Stimulated activated naive CD8-positive, alpha-beta T cell treated with anti-CD3 and anti-CD28 coated beads, Interleukin-15, Interleukin-2, amounts not matched to agents 100 U/mL and 50 U/mL, for 24 hours (primary cell): ENCODE measurements around the gene NPY4R.
"Not testable (repeated sequence)": the region's sequence is repeated elsewhere in the genome, so short reads cannot be mapped to it uniquely, and the experiment has no call there.

ENCODE experiments used
- ATAC-seq: fragments of 150-1000 bp; cut with Tn5 transposase; one replicate; pipeline ENCODE4 v1.10.0; 2021
- DNase-seq: peaks from one replicate; pipeline ENCODE4 v3.0.0; 2021

Gene NPY4R

DNA sequence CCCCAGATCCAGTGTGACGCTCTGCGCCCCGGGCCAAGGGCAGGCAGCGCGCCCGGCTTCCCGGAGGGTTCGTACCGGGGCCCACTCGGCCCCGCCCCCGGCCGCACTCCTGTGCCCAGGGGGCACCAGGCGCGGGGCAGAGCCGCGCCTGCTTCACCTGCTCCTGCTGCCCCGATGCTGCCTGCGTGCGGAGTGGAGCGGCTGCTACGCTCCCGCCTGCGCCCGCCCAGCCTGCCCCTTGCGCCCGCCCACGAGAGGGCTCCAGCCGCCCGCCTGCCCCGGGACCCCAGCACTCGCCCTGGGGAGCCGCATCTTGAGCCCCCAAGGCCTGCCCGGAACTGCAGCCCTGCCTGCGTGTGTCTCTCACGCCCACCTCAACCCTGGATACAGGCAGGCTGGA lies at the start of gene NPY4R:
Gene NPY4R (minus strand): TSS at position 194 of the 400 bp plus-strand sequence. CDS start 3,323 bp downstream, outside the sequence.
- not testable (repeated sequence) for ATAC-seq, DNase-seq

- DNase-seq: no peak
- no peak for ATAC-seq
Measured at GRCh38 chr10:46515366-46515765, 49.6 kb upstream of the NPY4R start.

- no peak for DNase-seq
- no peak for ATAC-seq
Measured at GRCh38 chr10:46514899-46515298, 49.1 kb upstream of the NPY4R start.

DNA sequence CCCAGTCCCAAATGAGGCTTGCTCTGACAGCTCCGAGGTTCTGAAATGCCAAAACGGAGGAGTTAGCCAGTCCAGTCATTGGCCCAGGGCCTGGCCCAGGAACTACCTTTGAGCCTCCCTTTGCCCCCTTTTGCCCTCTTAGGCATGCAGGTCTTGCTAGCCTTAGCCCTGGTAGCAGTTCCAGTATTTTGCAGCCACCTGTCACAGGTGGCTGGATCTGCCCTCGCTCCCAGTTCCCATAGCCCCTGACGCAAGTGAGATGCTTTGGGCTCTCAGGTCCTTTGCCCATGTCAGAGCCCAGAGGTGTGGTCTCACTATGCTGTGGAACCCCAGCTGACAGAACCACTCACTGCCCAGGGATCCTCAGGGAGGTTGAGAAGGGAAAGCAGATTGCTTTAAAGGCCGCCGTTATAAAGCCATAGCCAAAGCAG lies 48.7 kb upstream of the NPY4R start:
- no peak for ATAC-seq
- no peak for DNase-seq

DNA sequence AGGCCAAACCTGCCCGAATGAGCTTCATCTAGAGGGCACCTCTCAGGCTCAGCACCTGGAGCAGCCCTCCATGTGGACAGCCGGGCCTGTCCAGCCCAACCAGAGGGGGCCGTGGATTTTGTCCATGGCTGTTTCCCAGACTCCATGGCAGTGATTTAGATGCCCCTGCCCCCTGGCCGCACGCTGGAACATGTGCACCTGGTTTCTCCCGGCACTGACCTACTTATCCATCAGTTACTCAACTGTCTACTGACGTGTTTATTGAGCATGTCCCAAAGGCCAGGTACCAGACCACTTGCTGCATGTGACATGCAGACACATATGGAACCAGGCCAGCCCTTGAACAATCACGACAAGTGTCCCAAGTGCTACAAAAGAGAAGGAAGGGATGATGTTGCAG lies 47.6 kb upstream of the NPY4R start:
- not testable (repeated sequence) for ATAC-seq, DNase-seq

DNA sequence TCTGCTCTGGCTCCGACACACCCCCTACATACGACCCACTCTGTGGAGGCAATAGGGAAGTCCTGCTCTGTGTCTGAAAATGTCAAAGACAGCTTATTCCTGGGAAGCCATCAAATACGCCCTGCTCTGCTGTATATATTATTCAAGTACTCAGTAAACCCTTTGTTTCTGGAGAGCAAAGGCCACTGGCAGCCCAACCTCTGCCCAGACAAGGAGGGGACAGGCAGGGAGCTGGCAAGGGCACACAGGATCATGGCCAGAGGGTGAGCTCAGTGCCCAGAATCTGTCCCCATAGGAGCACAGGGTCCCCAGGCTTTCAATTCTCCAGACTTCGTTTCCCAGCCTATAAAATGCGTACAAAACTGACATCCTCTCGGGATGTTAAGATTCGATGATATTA lies 47.0 kb upstream of the NPY4R start:
- DNase-seq, ATAC-seq: not testable (repeated sequence)

GRCh38 chr10:46512002-46512401 lies 46.2 kb upstream of the NPY4R start:
- ATAC-seq, DNase-seq: not testable (repeated sequence)

DNA sequence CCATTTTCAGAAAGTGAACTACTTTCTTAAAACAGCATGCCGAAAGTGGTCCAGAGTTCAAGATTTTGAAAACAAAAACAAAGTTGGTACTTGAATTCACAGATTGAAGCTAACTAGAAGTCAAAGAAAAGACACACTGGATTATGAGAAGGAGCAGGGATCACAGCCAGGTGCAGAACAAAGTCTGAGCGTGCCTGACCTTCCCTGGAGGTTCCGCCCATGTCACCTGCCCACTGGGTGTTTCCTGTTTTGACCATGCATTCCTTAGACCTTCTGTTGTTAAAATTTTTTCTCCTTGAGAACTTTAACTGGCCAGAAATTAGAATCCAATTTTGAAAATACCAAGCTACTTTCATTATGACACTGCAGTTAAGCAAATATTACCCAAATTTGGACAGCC lies 34.2 kb upstream of the NPY4R start:
- not testable (repeated sequence) for ATAC-seq, DNase-seq

DNA sequence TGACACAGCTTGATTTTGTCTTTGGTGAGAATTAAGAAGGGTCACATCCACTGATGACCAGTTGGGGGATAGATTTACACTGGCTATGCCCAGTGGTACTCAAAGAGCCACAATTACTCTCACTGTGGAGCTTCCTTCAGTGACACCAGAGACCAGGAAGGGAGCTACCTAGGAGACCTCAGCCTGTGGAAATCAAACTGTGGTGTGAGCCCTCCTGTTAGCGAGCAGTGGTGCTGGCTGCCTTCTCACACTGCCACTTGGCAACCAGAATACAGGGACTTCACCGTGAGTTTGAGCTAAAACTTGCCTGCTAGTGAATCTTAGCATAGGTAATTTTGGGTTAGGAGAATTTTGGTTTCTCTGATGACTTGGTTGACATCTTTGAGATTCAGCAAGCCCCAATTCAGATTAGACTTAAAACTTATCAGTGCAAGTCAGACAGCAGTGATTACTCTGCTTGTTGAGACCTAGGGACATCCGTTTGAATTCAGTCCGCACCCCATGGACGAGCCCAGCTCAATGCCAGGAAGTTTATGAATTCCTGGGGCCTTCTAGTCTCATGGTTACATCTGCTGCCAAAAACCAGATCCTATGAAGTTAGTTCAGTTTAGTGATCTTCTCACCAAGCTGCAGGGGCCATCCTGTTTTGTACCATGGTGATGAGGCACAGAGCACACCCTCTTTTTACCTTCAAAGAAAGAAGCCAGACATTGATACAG lies 33.4 kb upstream of the NPY4R start:
- ATAC-seq, DNase-seq: not testable (repeated sequence)

DNA sequence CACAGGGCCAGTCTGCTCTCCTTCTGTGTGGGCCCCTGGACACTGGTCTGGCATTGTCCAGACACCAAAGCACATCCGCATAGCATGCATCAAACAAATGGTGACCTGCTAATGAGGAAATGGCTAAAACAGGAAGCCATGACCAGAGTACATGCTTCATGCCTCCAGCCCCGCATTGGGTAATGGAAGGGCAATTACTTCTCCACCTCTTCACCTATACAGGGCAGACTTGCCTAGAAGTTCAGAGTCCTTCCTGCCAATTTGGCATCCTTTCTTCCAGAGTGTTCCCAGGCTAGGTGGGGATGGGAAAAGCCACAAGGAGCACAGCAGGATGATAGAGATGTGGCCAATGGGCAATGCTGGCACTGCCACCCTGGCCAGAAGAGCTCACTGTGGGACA lies 32.1 kb upstream of the NPY4R start:
- DNase-seq, ATAC-seq: not testable (repeated sequence)

DNA sequence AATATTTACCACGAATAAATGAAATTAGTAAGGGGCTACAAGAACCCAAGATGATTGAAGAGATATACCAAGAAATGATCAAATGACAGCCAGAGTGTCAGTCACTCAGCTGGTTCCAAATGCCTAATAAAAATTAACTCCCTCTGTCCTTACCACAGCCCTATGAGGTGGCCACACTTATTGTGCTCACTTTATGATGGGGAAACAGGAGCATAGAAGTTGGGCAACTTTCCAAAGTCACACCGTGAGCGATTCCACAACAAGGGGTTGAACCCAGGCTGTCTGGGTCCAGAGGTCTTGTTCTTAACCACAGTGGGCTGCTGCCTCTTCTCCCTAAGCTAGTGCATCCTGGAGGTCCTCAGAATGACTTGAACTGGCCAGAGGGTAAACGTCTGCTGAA lies 31.6 kb upstream of the NPY4R start:
- not testable (repeated sequence) for DNase-seq, ATAC-seq

- ATAC-seq: peak; percentile 8
Measured at GRCh38 chr10:46491364-46492114, 25.8 kb upstream of the NPY4R start.

GRCh38 chr10:46490285-46490684 lies 24.5 kb upstream of the NPY4R start:
- ATAC-seq, DNase-seq: not testable (repeated sequence)

More at GRCh38 chr10:46491364-46492114, 25.8 kb upstream of the NPY4R start:
- DNase-seq: not testable (repeated sequence)

DNA sequence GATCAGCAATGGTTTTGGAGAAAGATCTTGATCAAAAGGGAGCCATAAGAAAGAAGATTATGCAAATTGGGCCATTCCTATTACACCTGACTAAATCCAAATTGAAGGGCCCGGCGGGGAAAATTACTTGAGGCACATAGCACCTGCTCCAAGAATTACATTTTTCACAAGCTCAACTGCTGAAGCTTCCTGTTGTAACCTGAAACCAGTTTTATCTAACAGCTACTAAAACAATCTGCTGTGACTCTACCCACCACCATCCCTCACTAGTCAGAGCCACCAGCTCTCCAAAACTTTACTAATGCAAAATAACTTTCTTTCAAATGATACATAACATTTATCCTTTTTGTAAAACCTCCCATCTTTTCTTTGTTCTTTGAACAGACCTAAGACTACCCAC lies 20.7 kb upstream of the NPY4R start:
- DNase-seq, ATAC-seq: not testable (repeated sequence)

- DNase-seq, ATAC-seq: not testable (repeated sequence)
Measured at GRCh38 chr10:46474746-46475320, 9.1 kb upstream of the NPY4R start.

DNA sequence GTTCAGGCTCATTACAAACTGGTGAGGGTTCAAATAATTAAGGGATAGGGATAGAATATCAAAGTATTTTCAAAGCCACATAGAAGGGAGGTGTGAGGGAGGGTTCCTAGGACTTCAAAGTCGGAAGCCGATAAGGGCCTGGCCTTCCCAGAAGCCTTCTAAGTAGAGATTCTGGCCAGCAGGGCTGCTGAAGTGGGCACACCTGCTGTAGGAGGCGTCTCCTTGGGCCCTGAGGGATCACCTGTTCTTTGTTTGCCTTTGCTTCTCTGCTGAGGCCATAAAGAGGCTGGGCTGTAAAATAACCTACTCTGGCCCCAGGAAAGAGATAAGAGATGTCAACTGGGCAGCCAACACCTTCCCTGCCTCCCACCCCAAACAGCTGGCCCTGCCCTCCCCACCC lies 8.0 kb upstream of the NPY4R start:
- ATAC-seq, DNase-seq: not testable (repeated sequence)

- DNase-seq, ATAC-seq: not testable (repeated sequence)
Measured at GRCh38 chr10:46470134-46470533, 4.4 kb upstream of the NPY4R start.

DNA sequence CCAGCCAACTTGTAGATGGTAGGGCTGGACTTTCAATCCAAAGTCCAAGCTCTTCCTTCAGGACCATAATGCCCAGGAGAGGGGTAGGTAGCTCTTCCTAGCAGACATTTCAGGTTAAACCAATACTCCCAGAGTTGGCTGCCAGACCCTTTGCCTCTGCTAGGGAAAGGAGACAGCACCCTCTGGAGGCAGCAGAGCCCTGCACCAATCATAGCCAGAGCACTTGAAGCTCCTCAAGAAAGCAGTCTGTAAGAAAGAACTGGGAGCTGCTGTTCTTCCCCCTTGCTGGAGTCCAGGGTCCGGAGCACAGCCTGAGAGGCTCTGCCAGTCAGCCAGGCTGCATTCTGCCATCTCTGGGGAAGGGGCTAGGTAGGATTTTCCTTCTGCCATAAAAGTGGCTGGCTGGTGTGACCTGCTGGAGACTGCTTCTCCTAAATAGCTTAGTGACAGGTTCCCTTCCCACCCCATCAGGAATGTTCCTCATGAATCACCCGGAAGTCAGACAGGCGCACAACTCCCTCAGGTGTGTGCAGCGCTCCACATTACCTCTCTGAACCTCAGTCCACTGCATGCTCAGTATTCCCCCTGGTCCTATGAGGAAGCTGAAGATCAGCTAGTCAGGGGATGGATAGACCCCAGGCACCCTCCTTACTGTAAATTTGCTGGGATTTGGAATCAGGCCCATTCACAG lies 2.5 kb upstream of the NPY4R start:
- DNase-seq: not testable (repeated sequence)
- ATAC-seq: peak; percentile 40

DNA sequence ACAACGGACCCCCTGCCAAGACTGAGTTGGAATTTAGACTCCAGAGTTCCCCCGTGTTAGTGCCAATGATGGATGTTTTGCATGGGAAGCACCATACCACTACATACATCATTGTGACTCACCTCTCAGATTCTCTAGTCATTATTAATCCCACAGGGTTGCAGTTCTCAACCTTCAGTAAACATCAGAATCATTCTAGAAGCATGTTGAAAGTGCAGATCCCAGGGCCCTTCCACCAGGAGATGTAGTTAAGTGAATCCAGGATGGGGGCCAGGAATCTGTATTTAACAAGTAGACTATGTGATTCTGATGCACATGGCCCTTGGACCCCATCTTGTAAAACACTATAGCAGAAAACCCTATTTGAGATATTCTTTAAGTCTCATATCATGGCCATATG lies 2.1 kb downstream of the NPY4R start:
- DNase-seq, ATAC-seq: not testable (repeated sequence)

GRCh38 chr10:46462276-46462675 lies 3.5 kb downstream of the NPY4R start:
- not testable (repeated sequence) for DNase-seq, ATAC-seq

DNA sequence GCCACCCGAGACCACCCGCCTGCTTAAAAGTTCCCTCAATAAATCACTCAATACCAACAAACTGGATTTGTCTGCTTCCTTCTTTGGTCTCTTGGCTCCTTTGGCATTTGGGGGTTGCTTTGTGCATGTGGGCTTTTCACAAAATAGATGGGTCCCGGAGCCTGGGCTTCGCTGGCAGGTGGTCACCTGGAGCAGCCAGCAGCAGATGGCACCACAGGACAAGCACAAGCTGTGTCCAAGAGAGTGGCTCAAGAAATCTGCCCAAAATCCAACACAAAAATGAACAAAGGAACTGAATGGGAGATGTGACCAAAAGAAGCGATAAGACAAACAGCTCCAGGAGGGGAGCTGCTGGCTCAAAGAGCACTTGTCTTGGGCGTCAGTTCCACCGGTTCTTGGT lies 6.2 kb downstream of the NPY4R start:
- not testable (repeated sequence) for DNase-seq, ATAC-seq

DNA sequence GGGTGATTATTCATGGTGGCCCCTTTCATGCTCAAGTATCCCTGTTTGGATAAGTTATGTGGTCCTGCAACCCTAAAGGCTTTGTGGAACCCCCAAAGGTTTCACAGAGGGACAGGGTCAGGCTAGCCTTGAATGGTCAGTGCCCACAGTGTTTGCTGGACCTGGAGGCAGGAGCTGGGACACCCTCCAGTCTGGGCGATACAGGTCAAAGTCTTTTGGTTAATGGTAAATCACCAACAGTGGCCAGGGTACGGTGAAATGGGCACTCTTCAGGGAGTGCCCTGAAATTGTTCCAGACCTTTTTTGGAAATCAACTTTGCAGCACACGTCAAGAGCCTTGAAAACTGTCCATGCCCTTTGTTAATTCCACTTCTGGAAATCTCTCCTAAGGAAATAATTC lies 8.7 kb downstream of the NPY4R start:
- ATAC-seq, DNase-seq: not testable (repeated sequence)
